Activated naive CD8-positive, alpha-beta T cell treated with anti-CD3 and anti-CD28 coated beads, Interleukin-2, amount 50 U/mL, for 24 hours (primary cell): ENCODE measurements around the gene DDX18.
"Not testable (repeated sequence)": the region's sequence is repeated elsewhere in the genome, so short reads cannot be mapped to it uniquely, and the experiment has no call there.

ENCODE experiments used
- ATAC-seq: fragments of 150-1000 bp; cut with Tn5 transposase; one replicate; pipeline ENCODE4 v1.10.0; 2021
- DNase-seq: peaks from one replicate; pipeline ENCODE4 v3.0.0; 2021
- H3K27ac Mint-ChIP-seq: one replicate; pipeline ENCODE4 v1.8.0; 2021; ENCODE audit warnings: mild to moderate bottlenecking, mixed read lengths
- H3K27me3 Mint-ChIP-seq: one replicate; pipeline ENCODE4 v1.8.0; 2021; ENCODE audit warnings: mixed read lengths
- H3K36me3 Mint-ChIP-seq: one replicate; pipeline ENCODE4 v1.8.0; 2021; ENCODE audit warnings: low read depth, mixed read lengths
- H3K4me1 Mint-ChIP-seq: one replicate; pipeline ENCODE4 v1.8.0; 2021; ENCODE audit warnings: mixed read lengths
- H3K4me3 Mint-ChIP-seq: one replicate; pipeline ENCODE4 v1.8.0; 2021; ENCODE audit warnings: mild to moderate bottlenecking, moderate library complexity, mixed read lengths
- H3K9me3 Mint-ChIP-seq: one replicate; pipeline ENCODE4 v1.8.0; 2021; ENCODE audit warnings: mixed read lengths

Gene DDX18

DNA sequence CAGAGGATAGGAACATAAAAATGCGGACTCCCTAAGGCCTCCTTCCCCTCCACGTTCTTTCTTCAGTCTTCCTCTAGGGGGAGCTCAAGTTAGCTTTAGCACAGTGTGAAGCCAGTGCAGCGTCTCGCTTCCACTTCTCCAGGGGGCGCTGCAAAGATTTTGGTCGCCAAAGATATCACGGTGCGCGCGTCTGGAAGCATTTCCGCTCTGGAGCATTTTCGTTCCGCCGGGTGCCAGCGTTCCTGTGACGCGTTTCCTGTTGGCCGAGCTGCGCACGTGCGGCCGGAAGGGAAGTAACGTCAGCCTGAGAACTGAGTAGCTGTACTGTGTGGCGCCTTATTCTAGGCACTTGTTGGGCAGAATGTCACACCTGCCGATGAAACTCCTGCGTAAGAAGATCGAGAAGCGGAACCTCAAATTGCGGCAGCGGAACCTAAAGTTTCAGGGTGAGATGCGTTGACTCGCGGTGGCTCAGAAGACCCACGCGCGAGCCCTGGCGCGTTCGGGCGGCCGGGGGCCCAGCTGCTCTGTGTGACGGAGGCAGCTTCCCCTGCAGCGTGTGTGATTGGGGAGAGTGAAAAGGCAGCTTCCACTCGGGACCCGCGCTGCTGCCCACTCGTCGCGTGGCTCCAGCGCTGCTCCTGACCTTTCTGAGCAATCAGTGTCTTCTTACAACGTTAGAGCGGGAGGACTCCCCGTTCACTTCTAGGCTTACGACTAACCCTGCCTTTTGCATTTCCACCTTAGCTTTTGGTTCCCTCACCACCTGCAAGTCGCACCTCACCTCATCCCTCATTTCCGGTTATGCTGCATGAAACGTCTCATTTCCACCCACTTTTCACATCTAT lies at the start of gene DDX18:
Gene DDX18, plus strand, starts transcription at position 275 of the 848 bp plus-strand sequence. Its CDS starts 87 bp downstream, at position 362.
- Mint-ChIP-seq H3K4me3 (peak within 1 kb of the TSS; percentile 100), H3K36me3 (peaks cover 41% of the 10 kb centered on the region), H3K27ac (peak within 1 kb of the TSS; percentile 100), H3K9me3 (no peaks in the 10 kb centered on the region), H3K27me3 (no peaks in the 10 kb centered on the region), H3K4me1 (peaks cover 50% of the 10 kb centered on the region)
- ATAC-seq = peak; percentile 96
- peak; percentile 96 for DNase-seq

GRCh38 chr2:117770730-117771129 lies 43.8 kb upstream of the DDX18 start:
- Mint-ChIP-seq H3K4me1 (no peaks in the 10 kb centered on the region), H3K27ac (no peak overlapping the region), H3K9me3 (no peaks in the 10 kb centered on the region), H3K27me3 (peaks cover 10% of the 10 kb centered on the region), H3K36me3 (no peaks in the 10 kb centered on the region), H3K4me3 (no peak overlapping the region)
- ATAC-seq = no peak
- no peak for DNase-seq

- no peaks in the 10 kb centered on the region for H3K36me3 Mint-ChIP-seq
- H3K27ac Mint-ChIP-seq = no peak overlapping the region
- peaks cover 15% of the 10 kb centered on the region for H3K27me3 Mint-ChIP-seq
- H3K4me3 Mint-ChIP-seq = no peak overlapping the region
- no peaks in the 10 kb centered on the region for H3K4me1 Mint-ChIP-seq
- DNase-seq (no peak), ATAC-seq (no peak)
- H3K9me3 Mint-ChIP-seq = no peaks in the 10 kb centered on the region
Measured at GRCh38 chr2:117771969-117772630, 42.4 kb upstream of the DDX18 start.

DNA sequence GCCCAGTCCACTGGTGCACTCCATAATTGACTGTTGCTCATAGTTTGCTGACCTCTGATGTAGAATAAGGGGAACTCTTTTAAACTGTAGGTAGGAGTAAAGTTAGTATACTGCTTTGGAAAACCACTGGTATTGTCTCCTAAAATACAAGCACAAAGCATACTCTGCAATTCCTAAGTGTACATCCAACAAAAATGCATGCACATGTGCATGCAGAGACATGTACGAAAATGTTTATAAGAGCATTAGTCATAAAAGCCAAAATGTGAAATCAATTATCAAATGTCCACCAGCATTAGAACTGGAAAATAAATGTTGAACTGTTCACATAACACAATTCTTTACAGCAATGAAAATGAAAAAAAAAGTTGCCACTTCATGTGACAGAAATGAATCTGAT lies 39.8 kb upstream of the DDX18 start:
- Mint-ChIP-seq H3K36me3 (no peaks in the 10 kb centered on the region), H3K27me3 (peaks cover 9% of the 10 kb centered on the region), H3K4me1 (no peaks in the 10 kb centered on the region), H3K9me3 (no peaks in the 10 kb centered on the region), H3K27ac (no peak overlapping the region), H3K4me3 (no peak overlapping the region)
- DNase-seq (no peak), ATAC-seq (no peak)

GRCh38 chr2:117775703-117776219 lies 38.7 kb upstream of the DDX18 start:
- no peaks in the 10 kb centered on the region for H3K4me1 Mint-ChIP-seq
- no peak for DNase-seq

GRCh38 chr2:117776888-117777287 lies 37.6 kb upstream of the DDX18 start:
- no peak overlapping the region for H3K4me3 Mint-ChIP-seq
- no peak overlapping the region for H3K27ac Mint-ChIP-seq
- DNase-seq (no peak), ATAC-seq (no peak)
- H3K4me1 Mint-ChIP-seq = no peaks in the 10 kb centered on the region
- no peaks in the 10 kb centered on the region for H3K36me3 Mint-ChIP-seq
- peaks cover 8% of the 10 kb centered on the region for H3K27me3 Mint-ChIP-seq
- no peaks in the 10 kb centered on the region for H3K9me3 Mint-ChIP-seq

More at GRCh38 chr2:117775703-117776219, 38.7 kb upstream of the DDX18 start:
- ATAC-seq = no peak
- H3K27me3 Mint-ChIP-seq = peaks cover 8% of the 10 kb centered on the region
- H3K4me3 Mint-ChIP-seq = no peak overlapping the region
- H3K27ac Mint-ChIP-seq = no peak overlapping the region
- no peaks in the 10 kb centered on the region for H3K9me3 Mint-ChIP-seq
- no peaks in the 10 kb centered on the region for H3K36me3 Mint-ChIP-seq

- H3K4me1 Mint-ChIP-seq = no peaks in the 10 kb centered on the region
- H3K36me3 Mint-ChIP-seq = no peaks in the 10 kb centered on the region
- H3K27me3 Mint-ChIP-seq = peaks cover 11% of the 10 kb centered on the region
- ATAC-seq = no peak
- no peak overlapping the region for H3K27ac Mint-ChIP-seq
- DNase-seq = peak; percentile 29
- no peak overlapping the region for H3K4me3 Mint-ChIP-seq
- peaks cover 11% of the 10 kb centered on the region for H3K9me3 Mint-ChIP-seq
Measured at GRCh38 chr2:117785740-117786139, 28.8 kb upstream of the DDX18 start.

GRCh38 chr2:117786520-117786919 lies 28.0 kb upstream of the DDX18 start:
- Mint-ChIP-seq H3K27ac (no peak overlapping the region), H3K36me3 (no peaks in the 10 kb centered on the region), H3K4me3 (no peak overlapping the region), H3K9me3 (peaks cover 11% of the 10 kb centered on the region), H3K27me3 (peaks cover 13% of the 10 kb centered on the region), H3K4me1 (no peaks in the 10 kb centered on the region)
- ATAC-seq = peak; percentile 40
- no peak for DNase-seq

- Mint-ChIP-seq H3K27ac (no peak overlapping the region), H3K27me3 (peaks cover 24% of the 10 kb centered on the region), H3K4me1 (no peaks in the 10 kb centered on the region), H3K4me3 (no peak overlapping the region), H3K36me3 (no peaks in the 10 kb centered on the region), H3K9me3 (peaks cover 11% of the 10 kb centered on the region)
- DNase-seq (no peak), ATAC-seq (no peak)
Measured at GRCh38 chr2:117789505-117789904, 25.0 kb upstream of the DDX18 start.

DNA sequence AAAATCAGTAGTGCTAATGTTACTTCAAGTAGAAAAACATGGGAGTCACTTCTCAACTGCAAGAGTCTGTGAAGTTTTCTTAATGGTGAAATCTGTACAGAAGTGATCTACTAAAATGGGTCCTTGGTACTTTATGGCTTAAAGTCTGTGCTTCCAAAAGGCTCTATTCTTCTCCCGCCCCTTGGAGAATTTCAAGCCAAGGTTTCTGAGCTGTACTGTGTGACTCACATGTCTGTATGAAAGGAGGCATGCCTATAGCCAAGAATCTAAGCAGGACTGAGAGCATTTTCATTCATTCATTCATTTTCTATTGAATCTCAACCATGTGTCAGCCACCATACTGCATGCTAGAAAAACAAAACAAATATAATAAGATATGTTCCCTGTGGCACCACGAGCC lies 19.8 kb upstream of the DDX18 start:
- no peak overlapping the region for H3K27ac Mint-ChIP-seq
- peaks cover 7% of the 10 kb centered on the region for H3K9me3 Mint-ChIP-seq
- no peak overlapping the region for H3K4me3 Mint-ChIP-seq
- H3K36me3 Mint-ChIP-seq = no peaks in the 10 kb centered on the region
- peaks cover 21% of the 10 kb centered on the region for H3K27me3 Mint-ChIP-seq
- H3K4me1 Mint-ChIP-seq = no peaks in the 10 kb centered on the region
- no peak for ATAC-seq
- no peak for DNase-seq

DNA sequence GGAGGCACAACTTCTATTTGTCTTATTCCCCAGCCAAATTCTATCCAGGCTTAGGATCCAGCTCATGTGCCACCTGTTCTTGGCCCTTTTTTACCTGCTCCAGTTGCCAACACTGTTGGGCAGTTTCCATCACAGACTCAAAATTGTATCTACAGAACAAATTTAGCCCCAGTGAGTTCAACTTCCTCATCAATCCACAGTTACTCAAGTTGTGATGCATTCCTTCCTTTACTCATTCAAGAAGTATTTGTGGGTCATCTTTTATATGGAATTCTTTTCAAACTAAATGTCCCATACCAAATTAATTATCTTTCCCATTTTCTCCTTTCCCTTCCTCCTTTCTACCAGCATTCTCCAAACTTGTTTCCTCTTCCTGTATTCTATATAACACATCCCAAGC lies 12.7 kb upstream of the DDX18 start:
- Mint-ChIP-seq H3K4me1 (no peaks in the 10 kb centered on the region), H3K4me3 (no peak overlapping the region), H3K9me3 (no peaks in the 10 kb centered on the region), H3K27ac (no peak overlapping the region), H3K36me3 (no peaks in the 10 kb centered on the region), H3K27me3 (peaks cover 20% of the 10 kb centered on the region)
- no peak for ATAC-seq
- DNase-seq = no peak

DNA sequence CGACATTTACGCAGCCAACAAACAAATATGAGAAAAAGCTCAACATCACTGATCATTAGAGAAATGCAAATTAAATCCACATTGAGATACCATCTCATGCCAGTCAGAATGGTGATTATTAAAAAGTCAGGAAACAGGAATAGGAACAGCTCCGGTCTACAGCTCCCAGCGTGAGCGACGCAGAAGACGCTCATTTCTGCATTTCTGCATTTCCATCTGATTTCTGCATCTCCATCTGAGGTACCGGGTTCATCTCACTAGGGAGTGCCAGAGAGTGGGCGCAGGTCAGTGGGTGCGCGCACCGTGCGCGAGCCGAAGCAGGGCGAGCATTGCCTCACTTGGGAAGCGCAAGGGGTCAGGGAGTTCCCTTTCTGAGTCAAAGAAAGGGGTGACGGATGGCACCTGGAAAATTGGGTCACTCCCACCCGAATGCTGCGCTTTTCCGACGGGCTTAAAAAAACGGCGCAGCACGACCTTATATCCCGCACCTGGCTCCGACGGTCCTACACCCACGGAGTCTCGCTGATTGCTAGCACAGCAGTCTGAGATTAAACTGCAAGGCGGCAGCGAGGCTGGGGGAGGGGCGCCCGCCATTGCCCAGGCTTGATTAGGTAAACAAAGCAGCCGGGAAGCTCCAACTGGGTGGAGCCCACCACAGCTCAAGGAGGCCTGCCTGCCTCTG lies 10.7 kb upstream of the DDX18 start:
- H3K4me1 Mint-ChIP-seq, H3K27ac Mint-ChIP-seq, DNase-seq, H3K9me3 Mint-ChIP-seq, H3K36me3 Mint-ChIP-seq, ATAC-seq: not testable (repeated sequence)
- Mint-ChIP-seq H3K4me3 (peak overlapping the region; percentile 49), H3K27me3 (peaks cover 20% of the 10 kb centered on the region)

DNA sequence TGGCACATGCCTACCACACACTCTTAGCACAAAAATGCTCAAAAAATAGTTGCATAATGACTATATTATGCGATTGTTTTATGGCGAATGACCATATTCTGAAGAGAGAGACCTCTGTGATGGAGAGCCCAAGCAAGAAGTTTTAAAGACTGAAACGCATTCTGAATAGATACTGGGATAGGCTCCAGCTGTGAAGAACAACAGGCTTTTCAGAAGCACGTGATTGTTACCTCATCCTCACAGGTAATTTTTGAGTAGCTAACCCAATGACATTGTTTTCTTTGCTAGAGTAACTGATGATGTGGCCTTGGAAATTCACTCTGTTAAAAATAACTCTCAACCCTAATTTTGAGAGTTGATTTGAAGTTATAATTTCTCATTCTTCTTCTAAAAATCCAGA lies 2.0 kb upstream of the DDX18 start:
- no peak overlapping the region for H3K27ac Mint-ChIP-seq

GRCh38 chr2:117815946-117816345 lies 1.5 kb downstream of the DDX18 start:
- Mint-ChIP-seq H3K27ac (peak overlapping the region; percentile 100), H3K4me1 (peaks cover 62% of the 10 kb centered on the region), H3K9me3 (no peaks in the 10 kb centered on the region), H3K27me3 (no peaks in the 10 kb centered on the region), H3K36me3 (peaks cover 53% of the 10 kb centered on the region), H3K4me3 (peak overlapping the region; percentile 100)
- DNase-seq (no peak), ATAC-seq (no peak)

More for the DNA sequence above, 2.0 kb upstream of the DDX18 start:
- H3K27me3 Mint-ChIP-seq = no peaks in the 10 kb centered on the region
- H3K9me3 Mint-ChIP-seq = no peaks in the 10 kb centered on the region
- H3K36me3 Mint-ChIP-seq = peaks cover 19% of the 10 kb centered on the region
- ATAC-seq (no peak), DNase-seq (no peak)
- no peak overlapping the region for H3K4me3 Mint-ChIP-seq
- H3K4me1 Mint-ChIP-seq = peaks cover 28% of the 10 kb centered on the region
